Fibroblast of lung (primary cell): Measurements from ENCODE around the gene IL4. TPM values are rescaled to one million over a fixed set of nuclear protein-coding genes. Genes with fewer than 3 reads are reported as not detected.
A peak's percentile ranks its signal among the peaks of the same experiment; 100 is the strongest.

Source experiments
- DNase-seq, 2 donors: peaks; one replicate each; pipeline versions ENCODE4 v3.0.0 to v3.0.0-alpha.2; 2010; ENCODE audit warnings: low read depth in 2 of 2
- H2AFZ ChIP-seq: 2 replicates; pipeline ENCODE4 v1.5.1; 2012; ENCODE audit warnings: low read length, control low read depth, inconsistent platforms
- H3K27ac ChIP-seq: 2 replicates; pipeline ENCODE4 v1.5.1; 2011; ENCODE audit warnings: low read length, control low read depth; ENCODE audit not compliant: insufficient read depth
- H3K27me3 ChIP-seq: 2 replicates; pipeline ENCODE4 v1.5.1; 2011; ENCODE audit warnings: mild to moderate bottlenecking, low read length; ENCODE audit not compliant: control insufficient read depth, insufficient read depth
- H3K36me3 ChIP-seq: 2 replicates; pipeline ENCODE4 v1.5.1; 2011; ENCODE audit warnings: low read length; ENCODE audit not compliant: control insufficient read depth, insufficient read depth
- H3K4me1 ChIP-seq: 2 replicates; pipeline ENCODE4 v1.5.1; 2011; ENCODE audit warnings: low read length; ENCODE audit not compliant: control insufficient read depth, insufficient read depth; ENCODE audit errors: extremely low read depth
- H3K4me2 ChIP-seq: 2 replicates; pipeline ENCODE4 v1.5.1; 2011; ENCODE audit warnings: low read length, control low read depth; ENCODE audit not compliant: insufficient read depth; ENCODE audit errors: extremely low read depth
- H3K4me3 ChIP-seq, 4 experiments: fragments of 200-600 bp in 1 of 4; sonication (generic) in 1 of 4; replicated peaks in 1 of 4; 2 replicates each; pipeline ENCODE4 v1.5.1; 2011 to 2016; ENCODE audit warnings: low read length in 4 of 4, low read depth in 3 of 4, mild to moderate bottlenecking in 3 of 4, control low read depth in 2 of 4, inconsistent platforms in 1 of 4, mixed read lengths in 1 of 4; ENCODE audit not compliant: insufficient read depth in 1 of 4; ENCODE audit errors: control extremely low read depth in 1 of 4
- H3K79me2 ChIP-seq: 2 replicates; pipeline ENCODE4 v1.5.1; 2012; ENCODE audit warnings: mild to moderate bottlenecking, low read length, inconsistent platforms; ENCODE audit not compliant: control insufficient read depth, insufficient read depth
- H3K9ac ChIP-seq: 2 replicates; pipeline ENCODE4 v1.5.1; 2011; ENCODE audit warnings: mild to moderate bottlenecking, low read length, control low read depth; ENCODE audit not compliant: insufficient read depth
- H3K9me3 ChIP-seq: 2 replicates; pipeline ENCODE4 v1.5.1; 2012; ENCODE audit warnings: low read depth, low read length; ENCODE audit not compliant: control insufficient read depth, insufficient read depth
- H4K20me1 ChIP-seq: 2 replicates; pipeline ENCODE4 v1.5.1; 2011; ENCODE audit warnings: low read length; ENCODE audit not compliant: control insufficient read depth, insufficient read depth; ENCODE audit errors: extremely low read depth
- EZH2 ChIP-seq: IDR thresholded peaks from 2 replicates; pipeline ENCODE4 v1.5.1; 2012; ENCODE audit warnings: low read length, control low read depth, mild to moderate bottlenecking; ENCODE audit errors: missing control alignments
- polyA plus RNA-seq, 2 donors: library from polyadenylated mRNA; depleted of rRNA in 1 of 2; stranded (reverse) in 1 of 2; unstranded in 1 of 2; fragments of >200 nt; gene quantifications; 2 replicates each; pipeline ENCODE4 v1.2.1, GENCODE V29; 2011 to 2012; ENCODE audit warnings: missing spikeins in 1 of 2
- total RNA-seq: library from RNA; depleted of rRNA; stranded (reverse); fragments of >200 nt; gene quantifications from 2 replicates; pipeline ENCODE4 v1.2.1, GENCODE V29; 2014
- TF ChIP-seq, protein P1 (sequence below), 2 donors: IDR thresholded peaks in 1 of 2; conservative IDR thresholded peaks in 1 of 2; 1 replicate in 1 of 2; 2 replicates in 1 of 2; pipeline ENCODE4 v1.5.1; 2011 to 2012; ENCODE audit warnings: low read length in 2 of 2, control low read depth in 1 of 2, inconsistent platforms in 1 of 2, low read depth in 1 of 2, mild to moderate bottlenecking in 1 of 2

The IL4 gene
- total and polyA plus RNA-seq, 2 donors (not counting 1 experiment from before 2014, with no cell fraction given), result not detected

DNA sequence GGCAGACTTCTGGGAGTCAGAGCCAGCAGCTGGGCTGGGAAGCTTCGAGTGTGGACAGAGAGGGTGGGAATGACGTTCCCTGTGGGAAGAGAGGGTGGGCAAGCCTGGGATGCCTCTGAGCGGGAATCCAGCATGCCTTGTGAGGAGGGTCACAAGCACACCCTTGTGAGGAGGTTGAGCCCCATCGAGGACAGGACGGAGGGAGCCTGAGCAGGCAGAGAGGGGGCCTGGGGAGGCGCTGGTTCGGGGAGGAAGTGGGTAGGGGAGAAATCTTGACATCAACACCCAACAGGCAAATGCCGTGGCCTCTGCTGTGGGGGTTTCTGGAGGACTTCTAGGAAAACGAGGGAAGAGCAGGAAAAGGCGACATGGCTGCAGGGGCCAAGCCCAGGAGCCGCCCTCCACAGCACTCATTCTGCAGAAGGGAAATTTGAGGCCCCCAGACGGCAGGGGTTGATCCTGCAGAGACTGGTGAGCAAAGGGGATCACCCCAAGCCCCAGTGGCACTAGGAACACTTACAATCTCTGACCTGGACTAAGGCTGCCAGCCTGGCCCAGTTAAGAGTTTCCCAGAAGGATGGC lies 16.9 kb upstream of the IL4 start:
- Histone ChIP-seq H3K9me3 (no peaks in the 10 kb centered on the region), H3K4me1 (no peaks in the 10 kb centered on the region), H2AFZ (no peak overlapping the region), H3K4me2 (no peak overlapping the region), H3K9ac (no peak overlapping the region), H3K36me3 (no peaks in the 10 kb centered on the region), H4K20me1 (no peaks in the 10 kb centered on the region), H3K27me3 (no peaks in the 10 kb centered on the region), H3K79me2 (no peaks in the 10 kb centered on the region), H3K4me3 (peak overlapping the region in 1 of 4 experiments; percentile 52), H3K27ac (no peak overlapping the region)
- DNase-seq, result no peak
- TF ChIP-seq, protein P1, sequence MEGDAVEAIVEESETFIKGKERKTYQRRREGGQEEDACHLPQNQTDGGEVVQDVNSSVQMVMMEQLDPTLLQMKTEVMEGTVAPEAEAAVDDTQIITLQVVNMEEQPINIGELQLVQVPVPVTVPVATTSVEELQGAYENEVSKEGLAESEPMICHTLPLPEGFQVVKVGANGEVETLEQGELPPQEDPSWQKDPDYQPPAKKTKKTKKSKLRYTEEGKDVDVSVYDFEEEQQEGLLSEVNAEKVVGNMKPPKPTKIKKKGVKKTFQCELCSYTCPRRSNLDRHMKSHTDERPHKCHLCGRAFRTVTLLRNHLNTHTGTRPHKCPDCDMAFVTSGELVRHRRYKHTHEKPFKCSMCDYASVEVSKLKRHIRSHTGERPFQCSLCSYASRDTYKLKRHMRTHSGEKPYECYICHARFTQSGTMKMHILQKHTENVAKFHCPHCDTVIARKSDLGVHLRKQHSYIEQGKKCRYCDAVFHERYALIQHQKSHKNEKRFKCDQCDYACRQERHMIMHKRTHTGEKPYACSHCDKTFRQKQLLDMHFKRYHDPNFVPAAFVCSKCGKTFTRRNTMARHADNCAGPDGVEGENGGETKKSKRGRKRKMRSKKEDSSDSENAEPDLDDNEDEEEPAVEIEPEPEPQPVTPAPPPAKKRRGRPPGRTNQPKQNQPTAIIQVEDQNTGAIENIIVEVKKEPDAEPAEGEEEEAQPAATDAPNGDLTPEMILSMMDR (conservative IDR thresholded peaks at IDR 0.05 in 1 of 2, IDR thresholded peaks at IDR 0.05 in 1 of 2; ENCODE audit: low read depth in 1 of 2, low read length in 2 of 2), result no peak
- no peak for TF ChIP-seq EZH2

- H3K27me3 ChIP-seq, result no peaks in the 10 kb centered on the region
- no peaks in the 10 kb centered on the region for H4K20me1 ChIP-seq
- TF ChIP-seq, protein P1 (conservative IDR thresholded peaks at IDR 0.05 in 1 of 2, IDR thresholded peaks at IDR 0.05 in 1 of 2; ENCODE audit: low read depth in 1 of 2, low read length in 2 of 2), result no peak
- no peak for TF ChIP-seq EZH2
- no peak within 1 kb of the TSS for H3K4me2 ChIP-seq
- H3K27ac ChIP-seq, result no peak within 1 kb of the TSS
- no peak within 1 kb of the TSS for H2AFZ ChIP-seq
- no peaks in the 10 kb centered on the region for H3K36me3 ChIP-seq
- H3K9ac ChIP-seq, result no peak within 1 kb of the TSS
- H3K79me2 ChIP-seq, result no peaks in the 10 kb centered on the region
- no peak within 1 kb of the TSS for H3K4me3 ChIP-seq
- no peak for DNase-seq
- H3K4me1 ChIP-seq, result no peaks in the 10 kb centered on the region
- H3K9me3 ChIP-seq, result no peaks in the 10 kb centered on the region
These were observed 16.0 kb upstream of the IL4 start, which contains the start of gene IL13 for GRCh38 chr5:132657676-132658380. IL13 (plus strand) TSS chr5:132658173; CDS start chr5:132658187, 14 bp downstream.

DNA sequence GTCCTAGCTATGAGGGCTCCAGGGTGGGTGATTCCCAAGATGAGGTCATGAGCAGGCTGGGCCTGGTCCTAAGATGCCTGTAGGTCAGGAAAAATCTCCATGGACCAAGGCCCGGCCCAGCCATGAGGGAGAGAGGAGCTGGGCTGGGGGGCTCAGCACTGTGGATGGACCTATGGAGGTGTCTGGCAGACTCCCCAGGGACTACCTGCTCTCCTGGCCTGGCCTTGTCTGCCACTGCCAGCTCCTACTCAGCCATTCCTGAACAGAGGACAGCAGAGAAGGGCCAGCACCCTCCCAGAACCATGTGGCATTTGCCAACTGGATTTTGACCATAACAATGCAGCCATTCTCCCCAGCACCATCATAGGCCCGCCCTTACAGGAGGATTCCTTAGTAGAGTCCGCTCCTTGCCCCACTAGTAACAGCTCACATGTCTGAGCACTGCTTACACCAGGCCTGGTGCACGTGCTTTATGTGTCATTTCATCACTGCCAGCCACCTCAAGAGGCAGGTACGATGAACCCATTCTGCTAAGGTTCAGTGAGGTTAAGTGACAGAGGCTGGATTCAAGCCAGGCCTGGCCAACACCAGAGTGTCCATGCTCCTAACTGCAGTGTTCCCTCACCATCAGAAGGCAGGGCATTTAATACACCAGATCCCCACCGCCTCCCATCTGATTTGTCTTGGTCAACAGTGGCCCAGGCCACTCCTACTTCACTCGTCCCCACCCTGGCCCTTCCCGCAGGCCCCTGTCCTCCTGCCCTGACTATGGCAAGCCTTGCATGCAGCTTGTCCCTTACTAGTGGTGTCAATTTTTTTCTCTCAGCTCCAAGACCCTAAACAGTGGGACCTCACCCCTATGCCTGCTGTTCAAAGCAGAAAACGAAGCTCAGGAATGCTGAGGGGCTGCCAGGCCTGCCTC lies 15.1 kb upstream of the IL4 start:
- H2AFZ ChIP-seq, result no peak overlapping the region
- TF ChIP-seq EZH2, result no peak
- TF ChIP-seq, protein P1 (conservative IDR thresholded peaks at IDR 0.05 in 1 of 2, IDR thresholded peaks at IDR 0.05 in 1 of 2; ENCODE audit: low read depth in 1 of 2, low read length in 2 of 2), result no peak
- H3K79me2 ChIP-seq, result no peaks in the 10 kb centered on the region
- H3K9me3 ChIP-seq, result no peaks in the 10 kb centered on the region
- DNase-seq, result no peak
- H3K27ac ChIP-seq, result no peak overlapping the region
- H3K9ac ChIP-seq, result no peak overlapping the region
- no peaks in the 10 kb centered on the region for H3K36me3 ChIP-seq
- no peaks in the 10 kb centered on the region for H4K20me1 ChIP-seq
- no peak overlapping the region for H3K4me3 ChIP-seq
- no peaks in the 10 kb centered on the region for H3K27me3 ChIP-seq
- H3K4me1 ChIP-seq, result no peaks in the 10 kb centered on the region
- no peak overlapping the region for H3K4me2 ChIP-seq
